IMR-90 (cell line): ENCODE measurements around the gene MRPS7. TPM values are rescaled to one million over a fixed set of nuclear protein-coding genes. Genes with fewer than 3 reads are reported as not detected.

Experiments used
- ATAC-seq: fragments of 200-7000 bp; cut with Tn5 transposase; 2 replicates; pipeline ENCODE4 v1.9.1; 2020; ENCODE audit warnings: low read depth, mild to moderate bottlenecking, moderate library complexity
- BruUV-seq: library from RNA; stranded (reverse); fragments of 400-500 nt; replicated peaks from 2 replicates; lab custom pipeline; 2021; lab: Mats Ljungman, UMichigan
- CTCF ChIA-PET: fragments of 300-600 bp; formaldehyde crosslinking; extraction: SDS; loops from one replicate; lab custom pipeline; 2021; ENCODE audit warnings: antibody characterized with exemption; lab: Yijun Ruan, JAX
- POLR2A ChIA-PET: fragments of 300-600 bp; sonication (Branson Sonifier 250); formaldehyde crosslinking; loops from one replicate; lab custom pipeline; 2022; ENCODE audit warnings: antibody characterized with exemption; ENCODE audit not compliant: unreplicated experiment; lab: Charles Lee
- DNase-seq: peaks from one replicate; pipeline ENCODE4 v3.0.0; 2013
- H2AFZ ChIP-seq: replicated peaks from 2 replicates; pipeline ENCODE3; 2013; ENCODE audit warnings: low read length, mild to moderate bottlenecking; ENCODE audit not compliant: poor library complexity
- H2AK5ac ChIP-seq: 2 replicates; pipeline ENCODE4 v1.6.1; 2013; ENCODE audit warnings: low read depth, low read length, inconsistent platforms
- H2AK9ac ChIP-seq: replicated peaks from 2 replicates; pipeline ENCODE3; 2013; ENCODE audit warnings: mild to moderate bottlenecking, low read depth, low read length, moderate library complexity; ENCODE audit not compliant: poor library complexity
- H2BK120ac ChIP-seq: 2 replicates; pipeline ENCODE4 v1.6.1; 2013; ENCODE audit warnings: low read depth, low read length, inconsistent platforms
- H2BK15ac ChIP-seq: 3 replicates; pipeline ENCODE4 v1.6.1; 2013; ENCODE audit warnings: low read depth, low read length, inconsistent platforms
- H2BK20ac ChIP-seq: 2 replicates; pipeline ENCODE4 v1.6.1; 2013; ENCODE audit warnings: low read depth, mild to moderate bottlenecking, inconsistent platforms, low read length, moderate library complexity
- H2BK5ac ChIP-seq: 2 replicates; pipeline ENCODE4 v1.6.1; 2013; ENCODE audit warnings: mild to moderate bottlenecking, low read depth, low read length, inconsistent platforms; ENCODE audit not compliant: poor library complexity, severe bottlenecking
- H3K14ac ChIP-seq: replicated peaks from 2 replicates; pipeline ENCODE4 v1.6.1; 2013; ENCODE audit warnings: low read depth, low read length, inconsistent platforms
- H3K18ac ChIP-seq: 2 replicates; pipeline ENCODE4 v1.6.1; 2013; ENCODE audit warnings: low read depth, low read length, control low read depth
- H3K23ac ChIP-seq: 2 replicates; pipeline ENCODE4 v1.6.1; 2013; ENCODE audit warnings: low read depth, low read length, inconsistent platforms
- H3K27ac ChIP-seq: 2 replicates; pipeline ENCODE4 v1.5.1; 2013; ENCODE audit warnings: mild to moderate bottlenecking, control low read depth, low read length; ENCODE audit not compliant: insufficient read depth
- H3K27me3 ChIP-seq: 2 replicates; pipeline ENCODE4 v1.6.1; 2013; ENCODE audit warnings: low read length; ENCODE audit not compliant: control insufficient read depth, insufficient read depth
- H3K36me3 ChIP-seq: 2 replicates; pipeline ENCODE4 v1.6.1; 2013; ENCODE audit warnings: low read length, mixed read lengths; ENCODE audit not compliant: control insufficient read depth, insufficient read depth
- H3K4ac ChIP-seq: 2 replicates; pipeline ENCODE4 v1.6.1; 2013; ENCODE audit warnings: low read depth, low read length, inconsistent platforms
- H3K4me1 ChIP-seq: 2 replicates; pipeline ENCODE4 v1.6.1; 2013; ENCODE audit warnings: low read length, mixed read lengths; ENCODE audit not compliant: control insufficient read depth, insufficient read depth
- H3K4me2 ChIP-seq: 2 replicates; pipeline ENCODE4 v1.6.1; 2013; ENCODE audit warnings: low read depth, mild to moderate bottlenecking, control low read depth, low read length, moderate library complexity
- H3K4me3 ChIP-seq: 2 replicates; pipeline ENCODE4 v1.5.1; 2013; ENCODE audit warnings: low read depth, mild to moderate bottlenecking, control low read depth, low read length, moderate library complexity; ENCODE audit not compliant: insufficient read depth
- H3K56ac ChIP-seq: 2 replicates; pipeline ENCODE4 v1.6.1; 2013; ENCODE audit warnings: low read length, inconsistent platforms; ENCODE audit not compliant: insufficient read depth; ENCODE audit errors: extremely low read depth
- H3K79me1 ChIP-seq, 2 experiments: 2 replicates each; pipeline ENCODE4 v1.6.1; 2013; ENCODE audit warnings: low read length in 2 of 2, inconsistent platforms in 1 of 2, low read depth in 1 of 2
- H3K9ac ChIP-seq: 2 replicates; pipeline ENCODE4 v1.6.1; 2013; ENCODE audit warnings: low read depth, low read length, control low read depth
- H3K9me1 ChIP-seq: 2 replicates; pipeline ENCODE4 v1.6.1; 2013; ENCODE audit warnings: low read length, inconsistent platforms; ENCODE audit not compliant: insufficient read depth
- H3K9me3 ChIP-seq: 2 replicates; pipeline ENCODE4 v1.6.1; 2013; ENCODE audit warnings: low read length; ENCODE audit not compliant: control insufficient read depth, insufficient read depth
- H4K20me1 ChIP-seq: 2 replicates; pipeline ENCODE4 v1.6.1; 2013; ENCODE audit warnings: low read length, inconsistent platforms; ENCODE audit not compliant: insufficient read depth
- H4K5ac ChIP-seq: 2 replicates; pipeline ENCODE4 v1.6.1; 2013; ENCODE audit warnings: mild to moderate bottlenecking, low read depth, low read length, control low read depth
- H4K8ac ChIP-seq, 2 experiments: 2 replicates each; pipeline ENCODE4 v1.6.1; 2013; ENCODE audit warnings: low read depth in 2 of 2, low read length in 2 of 2, control low read depth in 1 of 2, inconsistent platforms in 1 of 2
- H4K91ac ChIP-seq: 2 replicates; pipeline ENCODE4 v1.6.1; 2013; ENCODE audit warnings: low read depth, low read length, inconsistent platforms; ENCODE audit not compliant: insufficient read depth
- CEBPB ChIP-seq: IDR thresholded peaks from 2 replicates; pipeline ENCODE4 v1.6.1; 2012; ENCODE audit warnings: low read depth, low read length, improper control_type of control experiment
- CHD1 ChIP-seq: IDR thresholded peaks from 2 replicates; pipeline ENCODE4 v1.6.1; 2012; ENCODE audit warnings: low read depth, low read length, improper control_type of control experiment
- CTCF ChIP-seq: conservative IDR thresholded peaks from 2 replicates; pipeline ENCODE4 v1.5.1; 2012; ENCODE audit warnings: mild to moderate bottlenecking, low read depth, low read length, improper control_type of control experiment
- ELK1 ChIP-seq: fragments of 150-350 bp; IDR thresholded peaks from 2 replicates; pipeline ENCODE4 v1.6.1; 2016; ENCODE audit warnings: low read depth, mild to moderate bottlenecking, low read length, moderate library complexity, borderline replicate concordance
- FOS ChIP-seq: fragments of 150-350 bp; IDR thresholded peaks from 2 replicates; pipeline ENCODE4 v1.6.1; 2016; ENCODE audit warnings: low read depth, low read length
- MAFK ChIP-seq: IDR thresholded peaks from 2 replicates; pipeline ENCODE4 v1.6.1; 2012; ENCODE audit warnings: low read depth, low read length, improper control_type of control experiment
- MXI1 ChIP-seq: IDR thresholded peaks from 2 replicates; pipeline ENCODE4 v1.6.1; 2012; ENCODE audit warnings: low read depth, mild to moderate bottlenecking, low read length, moderate library complexity, borderline replicate concordance
- NFE2L2 ChIP-seq: fragments of 150-350 bp; IDR thresholded peaks from 2 replicates; pipeline ENCODE4 v1.6.1; 2016; ENCODE audit warnings: low read depth, mild to moderate bottlenecking, low read length
- POLR2A ChIP-seq: IDR thresholded peaks from 2 replicates; pipeline ENCODE4 v1.6.1; 2012; ENCODE audit warnings: mild to moderate bottlenecking, low read depth, low read length
- RAD21 ChIP-seq: IDR thresholded peaks from 2 replicates; pipeline ENCODE4 v1.6.1; 2012; ENCODE audit warnings: low read length, improper control_type of control experiment
- RCOR1 ChIP-seq: IDR thresholded peaks from 2 replicates; pipeline ENCODE4 v1.6.1; 2012; ENCODE audit warnings: mild to moderate bottlenecking, low read length, improper control_type of control experiment; ENCODE audit not compliant: insufficient replicate concordance
- SMC3 ChIP-seq: fragments of 150-350 bp; IDR thresholded peaks from 2 replicates; pipeline ENCODE4 v1.6.1; 2016; ENCODE audit warnings: low read depth, mild to moderate bottlenecking, antibody characterized with exemption, low read length, moderate library complexity
- USF2 ChIP-seq: fragments of 150-350 bp; IDR thresholded peaks from 2 replicates; pipeline ENCODE4 v1.6.1; 2017; ENCODE audit warnings: mild to moderate bottlenecking, antibody characterized with exemption, low read length, low read depth
- WGBS, 2 experiments: methylation state at CpG; one replicate each; pipeline versions ENCODE4 v1.1.5 to v1.1.7; 2013; ENCODE audit warnings: missing lambda C conversion rate in 2 of 2; ENCODE audit not compliant: insufficient read length in 1 of 2; ENCODE audit errors: extremely low coverage in 2 of 2; 5-methylcytosine and 5-hydroxymethylcytosine counted together
- dilution Hi-C: fragments of 300-500 bp; cut with HindIII; formaldehyde crosslinking; loops from one replicate; pipeline ENCODE4 v1.14.3; 2018; ENCODE audit warnings: low sequenced_read_pairs; ENCODE audit not compliant: unreplicated experiment
- in situ Hi-C: fragments of 300-500 bp; cut with MboI; formaldehyde crosslinking; loops from 3 replicates; pipeline ENCODE4 v1.14.3; 2019; ENCODE audit warnings: low sequenced_read_pairs, inconsistent platforms, mixed read lengths
- intact Hi-C: fragments of 100-400 bp; cut with micrococcal nuclease; formaldehyde crosslinking; loops from 2 replicates; pipeline ENCODE4 v1.10.0; 2022
- polyA plus RNA-seq, 3 experiments: library from polyadenylated mRNA; depleted of rRNA; stranded (reverse); fragments of >200 nt; gene quantifications; 2 replicates each; pipeline ENCODE4 v1.2.3, GENCODE V29; 2012; ENCODE audit warnings: low replicate concordance in 1 of 3
- total RNA-seq: library from RNA; depleted of rRNA; stranded (reverse); fragments of >200 nt; gene quantifications from 2 replicates; pipeline ENCODE4 v1.2.3, GENCODE V29; 2012

The MRPS7 gene
- total and polyA plus RNA-seq, 2 of the 4 experiments (the other 2 are of a cell fraction): 55.9 to 60.5 TPM

- Histone ChIP-seq H3K23ac (peak overlapping the region; percentile 77; the same call in 1 of the 2 replicates), H3K4me3 (peak overlapping the region; percentile 81), H3K4ac (peak overlapping the region; percentile 28), H4K5ac (no peak overlapping the region; the same call in 1 of the 2 replicates), H3K27ac (peak overlapping the region; percentile 65; the same call in 1 of the 2 replicates), H2BK5ac (peak overlapping the region; percentile 28), H2BK120ac (no peak overlapping the region), H3K9ac (peak overlapping the region; percentile 74), H3K9me3 (no peaks in the 10 kb centered on the region), H3K18ac (no peak overlapping the region), H3K4me2 (peak overlapping the region; percentile 88), H3K79me1 (peaks cover 4 to 11% of the 10 kb centered on the region in 2 experiments; a peak in 3 of 4 replicates), H2AFZ (peak overlapping the region; percentile 97), H4K91ac (no peak overlapping the region; the same call in 1 of the 2 replicates), H4K20me1 (no peaks in the 10 kb centered on the region; the same call in none of the 2 replicates), H4K8ac (peak overlapping the region; percentile 47 to 77; a peak in 3 of 4 replicates), H2AK5ac (no peak overlapping the region), H3K9me1 (0 out of 2 replicates have a peak, but pooled peaks cover 8% of the 10 kb centered on the region), H3K56ac (no peak overlapping the region), H3K27me3 (no peaks in the 10 kb centered on the region), H3K4me1 (peaks cover 14% of the 10 kb centered on the region), H2BK20ac (no peak overlapping the region), H2AK9ac (peak overlapping the region; percentile 90), H3K14ac (no peak overlapping the region), H3K36me3 (peaks cover 16% of the 10 kb centered on the region), H2BK15ac (no peak overlapping the region)
- dilution Hi-C loops: no loop called here
- WGBS, 2 experiments: 2% methylated on average over 29 of the region's 47 CpGs; no CpG with 5 or more reads in 1 of the 2 experiments
- intact Hi-C loops: loop anchor here (1.0 to 10.0 kb wide), 3 partner anchors 134 to 244 kb away; partner anchors contain the start of genes CASKIN2, GRB2 and TSEN54
- no TSS peak for BruUV-seq
- CTCF ChIA-PET: interaction anchor here (0.6 to 3.2 kb wide), 14 partner anchors 9 to 140 kb away, joined by 3 to 18 read pairs (median 4); partner anchors contain the start of genes GGA3, MRPS7 and SLC25A19
- in situ Hi-C loops: no loop called here
- POLR2A ChIA-PET: interaction anchor here (1.0 kb wide), 1 partner anchor 8 kb away, joined by 4 read pairs; the partner anchor contains the start of genes GGA3 and MRPS7
- ATAC-seq (peak; percentile 70), DNase-seq (peak; percentile 76)
- TF ChIP-seq ELK1 (no peak), MXI1 (no peak; the same call in 1 of the 2 replicates), USF2 (no peak), FOS (no peak), POLR2A (peak; percentile 79; the same call in 1 of the 2 replicates), NFE2L2 (no peak), MAFK (no peak), CTCF (peak; percentile 63), CEBPB (peak; percentile 87), SMC3 (peak; percentile 51), RAD21 (peak; percentile 63), CHD1 (no peak), RCOR1 (peak; percentile 11)
These were observed 8.7 kb downstream of the MRPS7 start for GRCh38 chr17:75270218-75270965.
